Epithelial cell of esophagus (primary cell): ENCODE results near the gene CTPS2.
"Not testable (repeated sequence)": the region's sequence is repeated elsewhere in the genome, so short reads cannot be mapped to it uniquely, and the experiment has no call there.

Source experiments
- DNase-seq: peaks from one replicate; pipeline ENCODE4 v3.0.0; 2010; ENCODE audit warnings: low read depth
- H3K4me3 ChIP-seq: 2 replicates; pipeline ENCODE4 v1.5.1; 2011; ENCODE audit warnings: mild to moderate bottlenecking, low read length, control low read depth
- CTCF ChIP-seq: IDR thresholded peaks from 2 replicates; pipeline ENCODE4 v1.5.1; 2011; ENCODE audit warnings: low read depth, mild to moderate bottlenecking, low read length, control low read depth, inconsistent platforms; ENCODE audit not compliant: insufficient read depth; ENCODE audit errors: missing control alignments

CTPS2 gene

GRCh38 chrX:16725072-16725471 lies 12.6 kb upstream of the CTPS2 start:
- H3K4me3 ChIP-seq, result no peak overlapping the region
- no peak for TF ChIP-seq CTCF
- DNase-seq, result no peak

GRCh38 chrX:16722481-16722880 lies 10.0 kb upstream of the CTPS2 start:
- no peak for DNase-seq
- no peak for TF ChIP-seq CTCF
- H3K4me3 ChIP-seq, result no peak overlapping the region

GRCh38 chrX:16719334-16720084 lies 7.0 kb upstream of the CTPS2 start, which contains the start of gene SYAP1:
Gene SYAP1, plus strand, starts transcription at chrX:16719612. Its CDS starts 113 bp downstream, at chrX:16719725.
- TF ChIP-seq CTCF, result no peak
- DNase-seq, result peak; percentile 94
- peak within 1 kb of the TSS; percentile 61 for H3K4me3 ChIP-seq

GRCh38 chrX:16718824-16719333 lies 6.4 kb upstream of the CTPS2 start:
- peak overlapping the region; percentile 61 for H3K4me3 ChIP-seq
- no peak for DNase-seq
- no peak for TF ChIP-seq CTCF

GRCh38 chrX:16716451-16716850 lies 4.0 kb upstream of the CTPS2 start:
- not testable (repeated sequence) for DNase-seq, H3K4me3 ChIP-seq

GRCh38 chrX:16715638-16716037 lies 3.2 kb upstream of the CTPS2 start:
- not testable (repeated sequence) for H3K4me3 ChIP-seq, DNase-seq

- no peak for DNase-seq
- H3K4me3 ChIP-seq, result no peak overlapping the region
- no peak for TF ChIP-seq CTCF
Observed at GRCh38 chrX:16714504-16714903, 2.0 kb upstream of the CTPS2 start.

- DNase-seq, result no peak
- H3K4me3 ChIP-seq, result peak overlapping the region; percentile 59
- TF ChIP-seq CTCF, result no peak
Observed at GRCh38 chrX:16711893-16712547, 449 bp downstream of the CTPS2 start.
